HEK293 (cell line): ENCODE results near the gene GMEB2.

Source experiments
- CTCF ChIA-PET: fragments of 350-600 bp; formaldehyde crosslinking; extraction: SDS; loops from one replicate; lab custom pipeline; 2021; ENCODE audit warnings: antibody characterized with exemption; lab: Yijun Ruan, JAX
- POLR2A ChIA-PET: fragments of 300-600 bp; formaldehyde crosslinking; extraction: SDS; loops from one replicate; lab custom pipeline; 2020; ENCODE audit warnings: antibody characterized with exemption, inconsistent platforms; lab: Yijun Ruan, JAX
- H3K27ac ChIP-seq: fragments of 200-500 bp; sonication (Bioruptor generic); 2 replicates; pipeline ENCODE4 v1.5.1; 2014; ENCODE audit warnings: low read depth, low read length, control low read depth, inconsistent platforms; ENCODE audit errors: extremely low read depth
- H3K36me3 ChIP-seq, 2 experiments: fragments of 200-500 bp in 1 of 2; sonication (Bioruptor generic) in 1 of 2; 1 replicate in 1 of 2; 2 replicates in 1 of 2; pipeline ENCODE4 v1.5.1; 2014 to 2017; ENCODE audit warnings: inconsistent platforms in 2 of 2, low read length in 2 of 2; ENCODE audit not compliant: control insufficient read depth in 2 of 2, insufficient read depth in 1 of 2
- H3K4me1 ChIP-seq: fragments of 200-500 bp; sonication (Bioruptor generic); 2 replicates; pipeline ENCODE4 v1.5.1; 2014; ENCODE audit warnings: mild to moderate bottlenecking, low read length, inconsistent platforms; ENCODE audit not compliant: control insufficient read depth, insufficient read depth
- H3K4me3 ChIP-seq: 2 replicates; pipeline ENCODE4 v1.5.1; 2011; ENCODE audit warnings: low read depth, mild to moderate bottlenecking, control low read depth, low read length, moderate library complexity
- H3K9me3 ChIP-seq: fragments of 200-500 bp; sonication (Bioruptor generic); 2 replicates; pipeline ENCODE4 v1.5.1; 2014; ENCODE audit warnings: low read depth, low read length, inconsistent platforms; ENCODE audit not compliant: control insufficient read depth, insufficient read depth
- GLI4 ChIP-seq: fragments of 450-650 bp; formaldehyde crosslinking; IDR thresholded peaks from 2 replicates; pipeline ENCODE4 v1.5.1; 2016; ENCODE audit warnings: missing biosample characterization, missing genetic modification characterization
- KLF9 ChIP-seq: fragments of 450-650 bp; formaldehyde crosslinking; IDR thresholded peaks from 2 replicates; pipeline ENCODE4 v1.5.1; 2016; ENCODE audit warnings: missing biosample characterization, missing genetic modification characterization, low read depth
- OVOL3 ChIP-seq: fragments of 450-650 bp; formaldehyde crosslinking; IDR thresholded peaks from 2 replicates; pipeline ENCODE4 v1.5.1; 2016; ENCODE audit warnings: missing biosample characterization, missing genetic modification characterization
- ZBTB10 ChIP-seq: fragments of 450-650 bp; formaldehyde crosslinking; IDR thresholded peaks from 2 replicates; pipeline ENCODE4 v1.5.1; 2016; ENCODE audit warnings: missing biosample characterization, missing genetic modification characterization
- ZFP3 ChIP-seq: fragments of 450-650 bp; formaldehyde crosslinking; IDR thresholded peaks from 2 replicates; pipeline ENCODE4 v1.5.1; 2016; ENCODE audit warnings: low read depth, missing biosample characterization, missing genetic modification characterization
- ZNF138 ChIP-seq: fragments of 450-650 bp; formaldehyde crosslinking; IDR thresholded peaks from 2 replicates; pipeline ENCODE4 v1.5.1; 2016; ENCODE audit warnings: missing biosample characterization, missing genetic modification characterization, borderline replicate concordance
- ZNF175 ChIP-seq: fragments of 450-650 bp; formaldehyde crosslinking; IDR thresholded peaks from 2 replicates; pipeline ENCODE4 v1.5.1; 2016; ENCODE audit warnings: missing biosample characterization, missing genetic modification characterization
- ZNF2 ChIP-seq: fragments of 450-650 bp; formaldehyde crosslinking; IDR thresholded peaks from 2 replicates; pipeline ENCODE4 v1.5.1; 2016; ENCODE audit warnings: missing biosample characterization, missing genetic modification characterization
- ZNF239 ChIP-seq: fragments of 450-650 bp; formaldehyde crosslinking; IDR thresholded peaks from 2 replicates; pipeline ENCODE4 v1.5.1; 2016; ENCODE audit warnings: missing biosample characterization, missing genetic modification characterization
- ZNF248 ChIP-seq: fragments of 450-650 bp; formaldehyde crosslinking; IDR thresholded peaks from 2 replicates; pipeline ENCODE4 v1.5.1; 2017; ENCODE audit warnings: missing biosample characterization, missing genetic modification characterization
- ZNF266 ChIP-seq: fragments of 450-650 bp; formaldehyde crosslinking; IDR thresholded peaks from 2 replicates; pipeline ENCODE4 v1.5.1; 2016; ENCODE audit warnings: missing biosample characterization, missing genetic modification characterization, low read depth
- ZNF335 ChIP-seq: fragments of 450-650 bp; formaldehyde crosslinking; conservative IDR thresholded peaks from 2 replicates; pipeline ENCODE4 v1.5.1; 2016; ENCODE audit warnings: missing biosample characterization, missing genetic modification characterization
- ZNF366 ChIP-seq: fragments of 450-650 bp; formaldehyde crosslinking; conservative IDR thresholded peaks from 2 replicates; pipeline ENCODE4 v1.5.1; 2016; ENCODE audit warnings: missing biosample characterization, missing genetic modification characterization
- ZNF433 ChIP-seq: fragments of 450-650 bp; formaldehyde crosslinking; IDR thresholded peaks from 2 replicates; pipeline ENCODE4 v1.5.1; 2016; ENCODE audit warnings: missing biosample characterization, missing genetic modification characterization, low read depth
- ZNF473 ChIP-seq: fragments of 450-650 bp; formaldehyde crosslinking; IDR thresholded peaks from 2 replicates; pipeline ENCODE4 v1.5.1; 2017; ENCODE audit warnings: missing biosample characterization, missing genetic modification characterization
- ZNF549 ChIP-seq: fragments of 450-650 bp; IDR thresholded peaks from 2 replicates; pipeline ENCODE4 v1.5.1; 2018; ENCODE audit warnings: missing biosample characterization, missing genetic modification characterization, mild to moderate bottlenecking, inconsistent platforms, moderate library complexity
- ZNF555 ChIP-seq: fragments of 450-650 bp; formaldehyde crosslinking; conservative IDR thresholded peaks from 2 replicates; pipeline ENCODE4 v1.5.1; 2017; ENCODE audit warnings: missing biosample characterization, mild to moderate bottlenecking, missing genetic modification characterization, inconsistent platforms
- ZNF610 ChIP-seq: fragments of 450-650 bp; formaldehyde crosslinking; IDR thresholded peaks from 2 replicates; pipeline ENCODE4 v1.5.1; 2016; ENCODE audit warnings: missing biosample characterization, missing genetic modification characterization, borderline replicate concordance
- ZNF629 ChIP-seq: fragments of 450-650 bp; formaldehyde crosslinking; IDR thresholded peaks from 2 replicates; pipeline ENCODE4 v1.5.1; 2017; ENCODE audit warnings: missing biosample characterization, missing genetic modification characterization
- ZNF670 ChIP-seq: fragments of 450-650 bp; formaldehyde crosslinking; IDR thresholded peaks from 2 replicates; pipeline ENCODE4 v1.5.1; 2016; ENCODE audit warnings: missing biosample characterization, missing genetic modification characterization, low read depth
- ZNF707 ChIP-seq: fragments of 450-650 bp; formaldehyde crosslinking; IDR thresholded peaks from 2 replicates; pipeline ENCODE4 v1.5.1; 2016; ENCODE audit warnings: missing biosample characterization, missing genetic modification characterization
- ZNF747 ChIP-seq: fragments of 450-650 bp; formaldehyde crosslinking; IDR thresholded peaks from 2 replicates; pipeline ENCODE4 v1.5.1; 2016; ENCODE audit warnings: missing biosample characterization, missing genetic modification characterization
- ZNF776 ChIP-seq: fragments of 450-650 bp; formaldehyde crosslinking; IDR thresholded peaks from 2 replicates; pipeline ENCODE4 v1.5.0; 2017; ENCODE audit warnings: missing biosample characterization, missing genetic modification characterization, borderline replicate concordance
- ZNF785 ChIP-seq: fragments of 450-650 bp; formaldehyde crosslinking; IDR thresholded peaks from 2 replicates; pipeline ENCODE4 v1.5.1; 2016; ENCODE audit warnings: missing biosample characterization, missing genetic modification characterization
- ZNF830 ChIP-seq: fragments of 450-650 bp; IDR thresholded peaks from 2 replicates; pipeline ENCODE4 v1.5.0; 2018; ENCODE audit warnings: missing biosample characterization, missing genetic modification characterization, low read depth, mild to moderate bottlenecking, moderate library complexity
- ZSCAN23 ChIP-seq: fragments of 450-650 bp; formaldehyde crosslinking; IDR thresholded peaks from 2 replicates; pipeline ENCODE4 v1.5.1; 2016; ENCODE audit warnings: missing biosample characterization, missing genetic modification characterization
- TF ChIP-seq, protein P1 (sequence below): fragments of 450-650 bp; formaldehyde crosslinking; IDR thresholded peaks from 2 replicates; pipeline ENCODE4 v1.5.1; 2016; ENCODE audit warnings: missing biosample characterization, missing genetic modification characterization, borderline replicate concordance
- TF ChIP-seq, protein P2 (sequence below): fragments of 450-650 bp; formaldehyde crosslinking; IDR thresholded peaks from 2 replicates; pipeline ENCODE4 v1.5.1; 2016; ENCODE audit warnings: missing biosample characterization, missing genetic modification characterization

The GMEB2 gene

DNA sequence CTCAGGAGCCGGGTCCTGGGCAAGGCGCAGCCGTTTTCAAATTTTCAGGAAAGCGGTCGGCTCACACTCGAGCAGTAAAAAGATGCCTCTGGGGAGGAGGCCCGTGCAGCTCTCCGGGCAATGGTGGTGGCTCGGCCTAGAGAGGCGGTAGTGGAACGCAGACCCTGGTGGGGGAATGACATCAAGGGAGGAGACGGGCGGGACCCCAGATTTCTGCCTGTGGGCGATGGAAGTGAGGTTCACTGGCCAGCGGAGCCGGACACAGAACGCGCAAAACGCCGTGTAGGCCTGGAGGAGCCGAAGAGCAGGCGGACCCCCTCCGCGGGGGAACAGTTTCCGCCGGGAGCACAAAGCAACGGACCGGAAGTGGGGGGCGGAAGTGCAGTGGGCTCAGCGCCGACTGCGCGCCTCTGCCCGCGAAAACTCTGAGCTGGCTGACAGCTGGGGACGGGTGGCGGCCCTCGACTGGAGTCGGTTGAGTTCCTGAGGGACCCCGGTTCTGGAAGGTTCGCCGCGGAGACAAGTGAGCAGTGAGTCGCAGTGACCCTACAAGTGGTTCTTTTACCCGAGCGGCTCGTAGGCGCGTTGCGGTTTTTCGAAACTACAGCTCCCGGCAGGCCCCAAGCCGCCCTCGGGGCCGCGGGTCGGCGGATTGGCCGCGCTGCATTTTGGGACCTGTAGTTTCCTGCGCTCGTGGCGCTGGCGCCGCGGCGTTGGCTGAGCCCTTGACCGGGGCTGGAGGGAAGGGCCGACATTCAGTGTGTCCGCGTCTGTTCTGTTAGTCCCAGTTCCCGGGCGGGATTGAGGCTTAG, 31.2 kb upstream of the GMEB2 start, which contains the start of gene RTEL1 (continued):
- peak; percentile 79; the same call in 1 of the 2 replicates for TF ChIP-seq ZNF239 (tag by site-specific recombination)
- TF ChIP-seq ZNF555 (tag by site-specific recombination), result no peak
- TF ChIP-seq OVOL3 (tag by site-specific recombination), result peak; percentile 90
- peak; percentile 89 for TF ChIP-seq ZNF2 (tag by site-specific recombination)
- no peak for TF ChIP-seq ZNF830 (tag by site-specific recombination)
- peak; percentile 92 for TF ChIP-seq ZBTB10
- TF ChIP-seq ZNF366 (tag by site-specific recombination), result no peak
- TF ChIP-seq, protein P1, sequence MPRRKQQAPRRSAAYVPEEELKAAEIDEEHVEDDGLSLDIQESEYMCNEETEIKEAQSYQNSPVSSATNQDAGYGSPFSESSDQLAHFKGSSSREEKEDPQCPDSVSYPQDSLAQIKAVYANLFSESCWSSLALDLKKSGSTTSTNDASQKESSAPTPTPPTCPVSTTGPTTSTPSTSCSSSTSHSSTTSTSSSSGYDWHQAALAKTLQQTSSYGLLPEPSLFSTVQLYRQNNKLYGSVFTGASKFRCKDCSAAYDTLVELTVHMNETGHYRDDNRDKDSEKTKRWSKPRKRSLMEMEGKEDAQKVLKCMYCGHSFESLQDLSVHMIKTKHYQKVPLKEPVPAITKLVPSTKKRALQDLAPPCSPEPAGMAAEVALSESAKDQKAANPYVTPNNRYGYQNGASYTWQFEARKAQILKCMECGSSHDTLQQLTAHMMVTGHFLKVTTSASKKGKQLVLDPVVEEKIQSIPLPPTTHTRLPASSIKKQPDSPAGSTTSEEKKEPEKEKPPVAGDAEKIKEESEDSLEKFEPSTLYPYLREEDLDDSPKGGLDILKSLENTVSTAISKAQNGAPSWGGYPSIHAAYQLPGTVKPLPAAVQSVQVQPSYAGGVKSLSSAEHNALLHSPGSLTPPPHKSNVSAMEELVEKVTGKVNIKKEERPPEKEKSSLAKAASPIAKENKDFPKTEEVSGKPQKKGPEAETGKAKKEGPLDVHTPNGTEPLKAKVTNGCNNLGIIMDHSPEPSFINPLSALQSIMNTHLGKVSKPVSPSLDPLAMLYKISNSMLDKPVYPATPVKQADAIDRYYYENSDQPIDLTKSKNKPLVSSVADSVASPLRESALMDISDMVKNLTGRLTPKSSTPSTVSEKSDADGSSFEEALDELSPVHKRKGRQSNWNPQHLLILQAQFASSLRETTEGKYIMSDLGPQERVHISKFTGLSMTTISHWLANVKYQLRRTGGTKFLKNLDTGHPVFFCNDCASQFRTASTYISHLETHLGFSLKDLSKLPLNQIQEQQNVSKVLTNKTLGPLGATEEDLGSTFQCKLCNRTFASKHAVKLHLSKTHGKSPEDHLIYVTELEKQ (tag by site-specific recombination), result peak; percentile 77; the same call in 1 of the 2 replicates
- peak; percentile 73 for TF ChIP-seq KLF9 (tag by site-specific recombination)
- no peak for TF ChIP-seq ZNF707 (tag by site-specific recombination)

- peaks cover 0 to 22% of the 10 kb centered on the region in 2 experiments; a peak in 1 of 3 replicates for H3K36me3 ChIP-seq
- ChIA-PET CTCF (no interaction called here), POLR2A (interaction anchor here (1.1 to 1.7 kb wide), 8 partner anchors 9 to 50 kb away, joined by 3 to 15 read pairs (median 6); partner anchors contain the start of genes ARFRP1, GMEB2 and ZGPAT)
- H3K9me3 ChIP-seq, result no peaks in the 10 kb centered on the region
- H3K4me1 ChIP-seq, result no peaks in the 10 kb centered on the region
- peak overlapping the region; percentile 93 for H3K4me3 ChIP-seq
- peak overlapping the region; percentile 81 for H3K27ac ChIP-seq
- TF ChIP-seq ZNF335, result no peak; the same call in none of the 2 replicates
- TF ChIP-seq ZNF266, result no peak
- TF ChIP-seq, protein P2, sequence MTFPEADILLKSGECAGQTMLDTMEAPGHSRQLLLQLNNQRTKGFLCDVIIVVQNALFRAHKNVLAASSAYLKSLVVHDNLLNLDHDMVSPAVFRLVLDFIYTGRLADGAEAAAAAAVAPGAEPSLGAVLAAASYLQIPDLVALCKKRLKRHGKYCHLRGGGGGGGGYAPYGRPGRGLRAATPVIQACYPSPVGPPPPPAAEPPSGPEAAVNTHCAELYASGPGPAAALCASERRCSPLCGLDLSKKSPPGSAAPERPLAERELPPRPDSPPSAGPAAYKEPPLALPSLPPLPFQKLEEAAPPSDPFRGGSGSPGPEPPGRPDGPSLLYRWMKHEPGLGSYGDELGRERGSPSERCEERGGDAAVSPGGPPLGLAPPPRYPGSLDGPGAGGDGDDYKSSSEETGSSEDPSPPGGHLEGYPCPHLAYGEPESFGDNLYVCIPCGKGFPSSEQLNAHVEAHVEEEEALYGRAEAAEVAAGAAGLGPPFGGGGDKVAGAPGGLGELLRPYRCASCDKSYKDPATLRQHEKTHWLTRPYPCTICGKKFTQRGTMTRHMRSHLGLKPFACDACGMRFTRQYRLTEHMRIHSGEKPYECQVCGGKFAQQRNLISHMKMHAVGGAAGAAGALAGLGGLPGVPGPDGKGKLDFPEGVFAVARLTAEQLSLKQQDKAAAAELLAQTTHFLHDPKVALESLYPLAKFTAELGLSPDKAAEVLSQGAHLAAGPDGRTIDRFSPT (tag by site-specific recombination), result peak; percentile 41; the same call in 1 of the 2 replicates
- TF ChIP-seq ZNF776 (tag by site-specific recombination), result no peak
- TF ChIP-seq ZNF433 (tag by site-specific recombination), result no peak
- no peak for TF ChIP-seq GLI4 (tag by site-specific recombination)
- no peak for TF ChIP-seq ZNF248
- no peak for TF ChIP-seq ZNF138 (tag by site-specific recombination)
- TF ChIP-seq ZNF473, result no peak
- TF ChIP-seq ZNF785, result no peak
- TF ChIP-seq ZNF175 (tag by site-specific recombination), result no peak
- TF ChIP-seq ZNF747 (tag by site-specific recombination), result no peak
- TF ChIP-seq ZNF629, result no peak
- no peak for TF ChIP-seq ZSCAN23 (tag by site-specific recombination)
- no peak for TF ChIP-seq ZFP3 (tag by site-specific recombination)
- no peak for TF ChIP-seq ZNF549 (tag by site-specific recombination)
- TF ChIP-seq ZNF670, result no peak
- TF ChIP-seq ZNF610 (tag by site-specific recombination), result no peak
Measured at GRCh38 chr20:63657260-63657936, 30.5 kb upstream of the GMEB2 start.
